ENCODE measurements around the gene COL6A1.

COL6A1 gene

GRCh38 chr21:46035809-46036695 lies 54.5 kb downstream of the COL6A1 start:
- Histone ChIP-seq H3K9me3 (ENCODE audit: control insufficient read depth in 2 of 2, low read length in 2 of 2) (no peaks in the 10 kb centered on the region), H3K36me3 (ENCODE audit: control insufficient read depth in 2 of 2, insufficient read depth in 2 of 2, low read length in 2 of 2) (no peaks in the 10 kb centered on the region), H3K9ac (ENCODE audit: low read length in 2 of 2) (no peak overlapping the region), H3K27ac (ENCODE audit: low read length) (no peak overlapping the region), H3K4me3 (ENCODE audit: low read length in 2 of 2) (peak overlapping the region in 1 of 2 donors; percentile 22), H3K4me1 (ENCODE audit: control insufficient read depth, insufficient read depth, low read length) (peaks cover 15% of the 10 kb centered on the region), H3K27me3 (ENCODE audit: control insufficient read depth in 1 of 2, insufficient read depth in 2 of 2, low read length in 2 of 2) (no peaks in the 10 kb centered on the region)

GRCh38 chr21:46036696-46037330 lies 55.2 kb downstream of the COL6A1 start:
- Histone ChIP-seq H3K4me1 (ENCODE audit: control insufficient read depth, insufficient read depth, low read length) (peaks cover 15% of the 10 kb centered on the region), H3K27ac (ENCODE audit: low read length) (no peak overlapping the region), H3K27me3 (ENCODE audit: control insufficient read depth in 1 of 2, insufficient read depth in 2 of 2, low read length in 2 of 2) (no peaks in the 10 kb centered on the region), H3K9ac (ENCODE audit: low read length in 2 of 2) (no peak overlapping the region), H3K9me3 (ENCODE audit: control insufficient read depth in 2 of 2, low read length in 2 of 2) (no peaks in the 10 kb centered on the region), H3K4me3 (ENCODE audit: low read length in 2 of 2) (no peak overlapping the region), H3K36me3 (ENCODE audit: control insufficient read depth in 2 of 2, insufficient read depth in 2 of 2, low read length in 2 of 2) (no peaks in the 10 kb centered on the region)

DNA sequence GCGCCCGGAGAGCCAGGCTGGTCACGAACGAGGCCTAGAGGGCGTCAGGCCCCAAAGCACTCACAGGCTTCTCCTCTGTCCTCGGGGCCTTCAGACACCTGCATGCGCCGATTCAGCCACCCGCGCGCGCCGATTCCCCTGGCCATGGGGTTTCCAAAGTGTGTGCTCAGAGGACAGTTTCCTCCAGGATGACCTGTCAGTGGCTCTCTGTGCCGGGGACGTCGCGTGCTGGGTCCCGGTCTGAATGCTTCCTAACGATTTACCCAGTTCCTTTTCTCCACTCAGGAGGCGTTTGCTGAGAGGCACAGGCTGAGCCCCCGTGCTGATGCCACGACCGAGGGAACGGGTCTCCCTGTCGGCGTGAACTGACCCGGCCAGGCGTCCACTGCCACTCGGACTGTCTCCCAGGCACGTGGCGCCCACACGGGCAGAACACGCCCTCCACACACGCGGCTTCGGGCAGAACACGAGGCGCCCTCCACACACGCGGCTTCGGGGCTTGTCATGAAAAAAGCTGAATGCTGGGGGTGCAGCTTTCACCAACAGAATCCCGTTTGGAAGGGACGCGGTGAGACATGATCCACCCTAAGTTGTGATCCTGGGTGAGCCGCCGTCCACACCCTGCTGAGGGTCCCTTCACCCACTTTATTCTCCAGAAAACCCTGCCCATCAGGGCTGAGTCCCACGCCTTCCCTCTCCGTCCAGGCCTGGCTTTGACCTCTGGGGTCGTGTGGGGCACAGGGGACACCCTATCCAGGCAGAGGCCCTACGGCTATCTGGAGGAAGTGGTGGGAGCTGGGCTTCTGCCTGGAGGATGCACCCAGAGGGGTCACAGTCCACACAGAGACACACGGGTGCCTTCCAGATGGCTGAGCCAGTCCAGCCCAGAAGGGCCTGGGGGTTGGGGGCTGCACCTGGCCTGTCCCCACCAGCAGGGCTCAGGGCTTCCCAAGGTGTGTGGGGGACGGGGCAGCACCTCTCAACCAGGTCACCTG lies 56.1 kb downstream of the COL6A1 start:
- Histone ChIP-seq H3K9me3 (ENCODE audit: control insufficient read depth in 2 of 2, low read length in 2 of 2) (no peaks in the 10 kb centered on the region), H3K4me1 (ENCODE audit: control insufficient read depth, insufficient read depth, low read length) (peaks cover 15% of the 10 kb centered on the region), H3K27me3 (ENCODE audit: control insufficient read depth in 1 of 2, insufficient read depth in 2 of 2, low read length in 2 of 2) (no peaks in the 10 kb centered on the region), H3K27ac (ENCODE audit: low read length) (no peak overlapping the region), H3K4me3 (ENCODE audit: low read length in 2 of 2) (no peak overlapping the region), H3K9ac (ENCODE audit: low read length in 2 of 2) (no peak overlapping the region), H3K36me3 (ENCODE audit: control insufficient read depth in 2 of 2, insufficient read depth in 2 of 2, low read length in 2 of 2) (no peaks in the 10 kb centered on the region)

GRCh38 chr21:46038341-46038829 lies 56.8 kb downstream of the COL6A1 start:
- H3K27me3 ChIP-seq (ENCODE audit: control insufficient read depth in 1 of 2, insufficient read depth in 2 of 2, low read length in 2 of 2): no peaks in the 10 kb centered on the region
- H3K27ac ChIP-seq (ENCODE audit: low read length): peak overlapping the region; percentile 24
- H3K9ac ChIP-seq (ENCODE audit: low read length in 2 of 2): no peak overlapping the region
- no peak overlapping the region for H3K4me3 ChIP-seq (ENCODE audit: low read length in 2 of 2)
- no peaks in the 10 kb centered on the region for H3K36me3 ChIP-seq (ENCODE audit: control insufficient read depth in 2 of 2, insufficient read depth in 2 of 2, low read length in 2 of 2)
- no peaks in the 10 kb centered on the region for H3K9me3 ChIP-seq (ENCODE audit: control insufficient read depth in 2 of 2, low read length in 2 of 2)
- H3K4me1 ChIP-seq (ENCODE audit: control insufficient read depth, insufficient read depth, low read length): peaks cover 12% of the 10 kb centered on the region

GRCh38 chr21:46038871-46039397 lies 57.4 kb downstream of the COL6A1 start:
- H3K27ac ChIP-seq (ENCODE audit: low read length): peak overlapping the region; percentile 24
- H3K4me3 ChIP-seq (ENCODE audit: low read length in 2 of 2): no peak overlapping the region
- no peak overlapping the region for H3K9ac ChIP-seq (ENCODE audit: low read length in 2 of 2)
- no peaks in the 10 kb centered on the region for H3K27me3 ChIP-seq (ENCODE audit: control insufficient read depth in 1 of 2, insufficient read depth in 2 of 2, low read length in 2 of 2)
- H3K9me3 ChIP-seq (ENCODE audit: control insufficient read depth in 2 of 2, low read length in 2 of 2): no peaks in the 10 kb centered on the region
- peaks cover 12% of the 10 kb centered on the region for H3K4me1 ChIP-seq (ENCODE audit: control insufficient read depth, insufficient read depth, low read length)
- no peaks in the 10 kb centered on the region for H3K36me3 ChIP-seq (ENCODE audit: control insufficient read depth in 2 of 2, insufficient read depth in 2 of 2, low read length in 2 of 2)

DNA sequence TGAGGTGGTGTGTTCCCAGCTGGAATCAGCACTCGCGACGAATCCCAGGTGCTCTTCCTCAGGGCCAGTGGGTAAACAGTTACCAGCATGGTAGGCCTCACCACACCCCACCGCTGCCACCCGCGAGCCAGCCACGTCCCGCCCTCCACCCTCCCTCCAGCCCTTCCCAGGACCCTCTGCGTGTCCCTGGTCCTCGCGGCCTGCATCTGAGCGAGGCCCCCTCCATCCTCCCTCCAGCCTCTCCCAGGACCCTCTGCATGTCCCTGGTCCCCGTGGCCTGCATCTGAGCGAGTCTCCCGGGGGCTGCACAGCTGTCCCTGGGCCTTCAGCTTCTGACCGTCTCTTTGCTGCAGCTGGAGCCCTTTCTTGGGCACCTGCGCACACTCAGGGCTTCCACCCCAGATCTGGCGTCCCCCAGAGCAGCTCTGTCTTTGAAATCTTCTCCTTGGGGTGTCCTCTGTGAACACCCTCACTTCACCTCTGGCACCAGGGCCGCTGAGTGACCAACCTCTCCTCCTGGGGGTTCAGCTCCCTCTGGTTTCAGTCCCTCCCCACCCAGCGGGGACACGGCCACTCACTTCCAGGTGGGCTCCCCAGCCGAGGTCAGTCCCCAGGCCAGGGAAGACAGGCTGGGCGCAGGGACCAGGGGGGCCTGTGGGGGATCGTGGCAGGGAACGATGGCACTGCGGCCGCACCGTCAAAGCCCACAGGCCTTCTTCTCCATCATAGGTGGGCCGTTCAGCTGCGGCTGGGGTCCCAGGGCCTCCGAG lies 58.5 kb downstream of the COL6A1 start:
- H3K4me3 ChIP-seq (ENCODE audit: low read length in 2 of 2): no peak overlapping the region
- H3K9me3 ChIP-seq (ENCODE audit: control insufficient read depth in 2 of 2, low read length in 2 of 2): no peaks in the 10 kb centered on the region
- no peak overlapping the region for H3K27ac ChIP-seq (ENCODE audit: low read length)
- H3K27me3 ChIP-seq (ENCODE audit: control insufficient read depth in 1 of 2, insufficient read depth in 2 of 2, low read length in 2 of 2): no peaks in the 10 kb centered on the region
- no peak overlapping the region for H3K9ac ChIP-seq (ENCODE audit: low read length in 2 of 2)
- H3K36me3 ChIP-seq (ENCODE audit: control insufficient read depth in 2 of 2, insufficient read depth in 2 of 2, low read length in 2 of 2): no peaks in the 10 kb centered on the region
- peaks cover 10% of the 10 kb centered on the region for H3K4me1 ChIP-seq (ENCODE audit: control insufficient read depth, insufficient read depth, low read length)

GRCh38 chr21:46040707-46041106 lies 59.1 kb downstream of the COL6A1 start:
- Histone ChIP-seq H3K27ac (ENCODE audit: low read length) (no peak overlapping the region), H3K27me3 (ENCODE audit: control insufficient read depth in 1 of 2, insufficient read depth in 2 of 2, low read length in 2 of 2) (no peaks in the 10 kb centered on the region), H3K9ac (ENCODE audit: low read length in 2 of 2) (no peak overlapping the region), H3K4me1 (ENCODE audit: control insufficient read depth, insufficient read depth, low read length) (peaks cover 6% of the 10 kb centered on the region), H3K4me3 (ENCODE audit: low read length in 2 of 2) (no peak overlapping the region), H3K9me3 (ENCODE audit: control insufficient read depth in 2 of 2, low read length in 2 of 2) (no peaks in the 10 kb centered on the region), H3K36me3 (ENCODE audit: control insufficient read depth in 2 of 2, insufficient read depth in 2 of 2, low read length in 2 of 2) (no peaks in the 10 kb centered on the region)

- Histone ChIP-seq H3K9me3 (ENCODE audit: control insufficient read depth in 2 of 2, low read length in 2 of 2) (no peaks in the 10 kb centered on the region), H3K9ac (ENCODE audit: low read length in 2 of 2) (no peak overlapping the region), H3K4me1 (ENCODE audit: control insufficient read depth, insufficient read depth, low read length) (peaks cover 2% of the 10 kb centered on the region), H3K27ac (ENCODE audit: low read length) (no peak overlapping the region), H3K4me3 (ENCODE audit: low read length in 2 of 2) (no peak overlapping the region), H3K27me3 (ENCODE audit: control insufficient read depth in 1 of 2, insufficient read depth in 2 of 2, low read length in 2 of 2) (no peaks in the 10 kb centered on the region), H3K36me3 (ENCODE audit: control insufficient read depth in 2 of 2, insufficient read depth in 2 of 2, low read length in 2 of 2) (no peaks in the 10 kb centered on the region)
These were observed 59.6 kb downstream of the COL6A1 start for GRCh38 chr21:46041183-46041582.

DNA sequence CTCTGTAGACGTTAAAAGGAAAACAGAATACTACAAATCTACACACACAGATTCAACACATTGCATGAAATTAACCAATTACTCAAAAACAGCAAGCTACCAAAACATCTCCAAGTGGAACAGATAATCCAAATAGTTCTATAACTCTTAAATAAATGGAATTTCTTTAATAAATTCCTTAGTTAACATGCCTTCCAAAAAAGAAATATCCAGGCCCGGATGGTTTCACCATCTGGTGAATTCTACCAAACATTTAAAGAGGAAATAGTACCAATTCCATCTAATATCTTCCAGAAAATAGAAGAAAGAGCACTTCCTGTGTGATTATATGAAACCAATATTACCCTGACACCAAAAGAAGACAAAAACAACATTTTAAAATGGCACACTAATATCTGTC lies 63.6 kb downstream of the COL6A1 start:
- Histone ChIP-seq H3K4me1 (ENCODE audit: control insufficient read depth, insufficient read depth, low read length) (peaks cover 13% of the 10 kb centered on the region), H3K36me3 (ENCODE audit: control insufficient read depth in 2 of 2, insufficient read depth in 2 of 2, low read length in 2 of 2) (no peaks in the 10 kb centered on the region), H3K27me3 (ENCODE audit: control insufficient read depth in 1 of 2, insufficient read depth in 2 of 2, low read length in 2 of 2) (no peaks in the 10 kb centered on the region), H3K9me3 (ENCODE audit: control insufficient read depth in 2 of 2, low read length in 2 of 2) (no peaks in the 10 kb centered on the region), H3K9ac (ENCODE audit: low read length in 2 of 2) (no peak overlapping the region), H3K4me3 (ENCODE audit: low read length in 2 of 2) (no peak overlapping the region), H3K27ac (ENCODE audit: low read length) (no peak overlapping the region)

All from stomach smooth muscle (tissue), 2 donors.